Measurements from ENCODE around the gene EPB41L4A.
A peak's percentile ranks its signal among the peaks of the same experiment; 100 is the strongest.
"Not testable (repeated sequence)": the region's sequence is repeated elsewhere in the genome, so short reads cannot be mapped to it uniquely, and the experiment has no call there.

The EPB41L4A gene

GRCh38 chr5:112253478-112254250 lies 165.4 kb downstream of the EPB41L4A start:
- DNase-seq (ENCODE audit: low read depth) = peak; percentile 75

GRCh38 chr5:112250551-112250950 lies 168.5 kb downstream of the EPB41L4A start:
- no peak for DNase-seq (ENCODE audit: low read depth)

- DNase-seq (ENCODE audit: low read depth) = no peak
These were observed 170.5 kb downstream of the EPB41L4A start for GRCh38 chr5:112248623-112249022.

GRCh38 chr5:112247960-112248359 lies 171.1 kb downstream of the EPB41L4A start:
- no peak for DNase-seq (ENCODE audit: low read depth)

- no peak for DNase-seq (ENCODE audit: low read depth)
These were observed 173.4 kb downstream of the EPB41L4A start for GRCh38 chr5:112245656-112246055.

- peak; percentile 3 for DNase-seq (ENCODE audit: low read depth)
These were observed 179.1 kb downstream of the EPB41L4A start for GRCh38 chr5:112239996-112240395.

GRCh38 chr5:112238473-112238872 lies 180.6 kb downstream of the EPB41L4A start:
- no peak for DNase-seq (ENCODE audit: low read depth)

GRCh38 chr5:112237456-112237855 lies 181.6 kb downstream of the EPB41L4A start:
- DNase-seq (ENCODE audit: low read depth) = no peak

- no peak for DNase-seq (ENCODE audit: low read depth)
These were observed 185.1 kb downstream of the EPB41L4A start for GRCh38 chr5:112234000-112234399.

- DNase-seq (ENCODE audit: low read depth) = no peak
These were observed 186.4 kb downstream of the EPB41L4A start for GRCh38 chr5:112232667-112233066.

- DNase-seq (ENCODE audit: low read depth) = no peak
These were observed 188.5 kb downstream of the EPB41L4A start for GRCh38 chr5:112230606-112231005.

- DNase-seq (ENCODE audit: low read depth) = peak; percentile 14
These were observed 190.4 kb downstream of the EPB41L4A start for GRCh38 chr5:112228667-112229066.

GRCh38 chr5:112227911-112228631 lies 191.0 kb downstream of the EPB41L4A start:
- no peak for DNase-seq (ENCODE audit: low read depth)

GRCh38 chr5:112226215-112226614 lies 192.9 kb downstream of the EPB41L4A start:
- DNase-seq (ENCODE audit: low read depth) = no peak

GRCh38 chr5:112222997-112223396 lies 196.1 kb downstream of the EPB41L4A start:
- DNase-seq (ENCODE audit: low read depth) = not testable (repeated sequence)

- no peak for DNase-seq (ENCODE audit: low read depth)
These were observed 197.9 kb downstream of the EPB41L4A start for GRCh38 chr5:112221128-112221527.

- DNase-seq (ENCODE audit: low read depth) = no peak
These were observed 200.1 kb downstream of the EPB41L4A start for GRCh38 chr5:112219000-112219399.

- DNase-seq (ENCODE audit: low read depth) = no peak
These were observed 201.1 kb downstream of the EPB41L4A start for GRCh38 chr5:112217843-112218579.

GRCh38 chr5:112216140-112216539 lies 202.9 kb downstream of the EPB41L4A start:
- no peak for DNase-seq (ENCODE audit: low read depth)

- peak; percentile 33 for DNase-seq (ENCODE audit: low read depth)
These were observed 208.6 kb downstream of the EPB41L4A start for GRCh38 chr5:112210430-112211005.

GRCh38 chr5:112208699-112209615 lies 210.1 kb downstream of the EPB41L4A start:
- no peak for DNase-seq (ENCODE audit: low read depth)

All from stromal cell of bone marrow (primary cell).